Measurements from ENCODE around the gene SRRM3.
"Not testable (repeated sequence)": the region's sequence is repeated elsewhere in the genome, so short reads cannot be mapped to it uniquely, and the experiment has no call there.

SRRM3 gene

DNA sequence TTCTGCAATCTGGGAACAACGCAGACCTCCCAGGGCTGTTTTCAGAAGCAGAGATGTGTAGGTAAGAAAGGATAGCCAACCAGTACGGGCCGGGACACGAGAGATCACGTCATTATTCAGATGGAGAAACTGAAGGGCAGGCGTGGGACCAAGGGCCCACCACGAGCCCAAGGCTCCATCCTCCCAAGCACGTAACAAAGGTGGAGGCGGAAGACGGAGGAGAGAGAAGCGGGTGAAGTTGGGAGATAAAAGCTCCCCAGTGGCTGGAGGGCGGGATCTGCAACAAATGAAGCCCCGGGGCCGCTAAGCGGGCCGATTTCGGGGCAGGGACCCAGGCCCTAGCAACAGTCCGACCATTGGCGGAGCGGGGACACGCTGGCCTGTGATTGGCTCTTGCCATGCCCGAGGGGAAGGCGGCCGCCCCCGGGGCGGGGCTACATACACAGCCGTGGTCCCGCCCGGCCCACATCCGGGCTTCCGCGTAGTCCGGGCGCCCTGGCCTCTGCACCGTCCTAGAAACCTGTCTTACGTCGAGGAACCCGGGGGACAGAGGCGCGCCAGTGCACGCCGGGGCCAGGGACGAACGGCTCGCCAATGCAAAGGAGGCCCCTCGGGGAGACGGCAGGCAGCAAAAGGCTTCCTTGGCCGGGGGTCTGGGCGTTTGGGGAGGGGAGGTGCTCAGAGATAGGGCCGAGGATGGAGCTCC is 116.2 kb downstream of the SRRM3 start:
- peak; percentile 95 for DNase-seq

DNA sequence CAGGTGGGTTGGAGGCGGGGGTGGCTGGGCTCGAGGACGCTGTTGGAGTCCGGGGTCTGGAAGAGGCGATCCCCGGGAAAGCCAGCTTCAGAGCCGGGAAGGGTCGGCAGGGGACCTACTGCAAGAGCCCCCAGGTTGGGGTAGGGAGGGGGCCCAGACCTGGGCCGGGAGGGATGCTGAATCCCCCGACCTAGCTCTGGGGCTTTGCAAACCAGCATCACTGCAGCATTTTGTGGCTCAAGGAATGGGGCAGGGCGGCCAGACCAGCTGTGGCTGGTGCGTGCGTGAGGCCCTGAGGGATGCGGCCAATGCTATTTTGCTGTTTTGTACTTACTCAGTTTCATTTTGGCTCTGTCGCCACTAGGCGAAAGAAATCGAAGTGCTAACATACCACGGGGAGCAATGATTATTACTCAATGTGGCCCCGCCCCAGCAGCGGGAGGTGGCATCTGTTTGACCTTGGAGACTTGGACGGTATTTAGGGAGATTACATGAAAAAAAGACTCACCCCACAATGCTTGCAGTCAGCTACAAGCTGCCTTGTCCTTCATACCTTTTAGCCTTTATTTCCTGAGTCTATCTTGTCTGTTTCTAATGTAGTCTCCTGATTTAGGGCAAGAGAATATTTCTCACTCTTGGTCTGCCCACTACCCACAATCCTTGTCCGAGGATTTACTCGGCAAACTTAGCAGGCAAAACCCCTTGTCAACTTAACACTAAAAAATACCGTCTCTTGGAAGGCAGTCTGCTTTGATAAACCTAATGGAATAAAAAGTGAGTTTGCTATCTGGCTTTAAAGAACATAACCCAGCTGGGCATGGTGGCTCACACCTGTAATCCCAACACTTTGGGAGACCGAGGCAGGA is 117.0 kb downstream of the SRRM3 start:
- peak; percentile 63 for DNase-seq

DNA sequence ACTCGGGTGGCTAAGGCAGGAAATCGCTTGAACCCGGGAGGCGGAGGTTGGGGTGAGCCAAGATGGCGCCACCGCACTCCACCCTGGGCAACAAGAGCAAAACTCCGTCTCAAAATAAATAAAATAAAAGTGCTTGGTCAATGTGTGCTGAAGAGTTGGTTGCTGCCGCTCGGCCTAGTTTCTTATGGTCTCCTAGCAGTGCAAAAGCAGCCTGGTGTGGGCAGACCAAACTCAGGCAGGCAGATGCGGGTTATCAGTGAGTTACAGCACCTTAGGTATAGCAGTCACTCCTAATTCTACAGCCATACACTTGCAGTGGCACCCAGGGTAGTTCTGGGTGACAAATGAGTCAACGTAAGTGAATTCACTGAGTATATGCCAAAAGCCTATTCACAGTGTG is 123.4 kb downstream of the SRRM3 start:
- no peak for DNase-seq

DNA sequence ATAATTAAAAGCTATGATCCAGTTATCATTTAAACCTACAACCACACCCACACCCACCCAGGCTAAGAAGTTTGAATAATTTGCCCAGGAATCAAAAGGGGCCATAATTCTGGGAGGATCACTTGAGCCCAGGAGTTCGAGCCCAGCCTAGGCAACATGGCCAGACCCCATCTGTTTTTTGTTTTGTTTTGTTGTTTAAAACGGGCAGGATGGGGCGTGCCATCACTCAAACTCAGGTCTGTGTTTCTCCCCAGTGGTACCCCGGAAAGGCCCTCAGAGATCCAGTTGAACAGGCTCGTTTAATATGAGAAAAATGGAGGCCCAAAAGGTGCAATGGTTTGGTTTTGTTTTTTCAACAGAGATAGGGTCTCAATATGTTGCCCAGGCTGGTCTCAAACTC is 124.1 kb downstream of the SRRM3 start:
- DNase-seq, result no peak

DNA sequence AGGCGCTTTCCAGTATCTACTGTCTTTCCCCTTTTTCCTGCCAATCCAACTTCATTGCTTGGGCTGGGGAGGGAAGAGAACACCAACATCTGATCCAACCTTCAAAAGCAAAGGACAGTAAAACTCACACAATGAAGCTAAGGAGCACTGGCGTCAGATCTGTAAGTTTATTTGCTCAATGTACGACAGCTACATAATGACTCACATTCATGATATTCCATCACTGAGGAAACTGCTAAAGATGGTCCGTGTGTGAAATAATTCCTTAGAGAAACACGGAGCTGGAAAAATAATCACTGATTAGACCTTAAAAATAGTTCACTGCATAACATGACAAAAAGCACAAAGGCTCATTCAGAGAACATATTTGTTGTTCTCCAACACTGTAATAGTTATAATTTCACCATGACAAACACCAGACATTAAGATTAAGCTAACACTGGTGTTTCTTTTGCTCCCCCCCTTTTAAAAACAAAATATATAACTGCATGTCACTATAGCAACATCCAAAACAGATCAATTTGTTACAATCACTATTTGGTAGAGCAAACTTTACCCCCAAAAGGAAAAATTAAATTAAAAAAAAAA is 125.0 kb downstream of the SRRM3 start:
- no peak for DNase-seq

DNA sequence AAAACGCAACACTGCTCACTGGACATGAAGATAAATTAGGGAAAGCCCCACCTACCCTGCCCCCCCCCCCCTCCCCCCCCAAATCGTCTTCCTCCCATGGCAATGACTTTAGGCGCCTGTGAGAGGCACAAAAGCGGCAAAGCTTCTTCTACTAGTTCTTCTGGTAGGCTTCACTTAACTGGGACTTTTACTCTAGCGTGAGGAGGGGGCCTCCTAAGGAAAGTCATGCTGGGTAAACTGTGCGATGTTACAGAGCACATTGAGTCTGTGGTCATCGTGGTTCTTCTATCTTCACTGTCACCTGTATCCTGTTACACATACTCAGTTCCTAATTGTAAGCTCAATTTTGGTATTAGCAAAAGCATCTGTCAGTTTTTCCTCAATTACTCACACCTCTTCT is 125.9 kb downstream of the SRRM3 start:
- DNase-seq, result no peak

DNA sequence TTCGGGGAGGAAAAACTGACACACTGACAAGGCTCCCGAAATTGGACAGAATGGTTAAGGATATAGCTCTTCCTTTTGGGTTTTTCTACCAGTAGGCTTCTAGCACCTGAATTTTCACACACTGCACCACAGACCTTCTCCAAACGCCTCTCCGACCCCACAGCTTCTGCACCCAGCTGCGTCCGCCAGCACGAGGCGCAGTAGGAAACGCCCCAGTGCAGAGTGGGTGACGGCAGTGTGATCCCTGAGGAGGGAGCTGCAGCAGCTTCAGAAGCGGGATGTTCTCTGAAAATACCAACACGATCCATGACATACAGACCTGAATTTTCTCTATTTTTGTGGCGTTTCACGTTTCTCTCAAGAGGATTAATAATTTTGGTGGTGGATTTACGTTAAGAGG is 126.7 kb downstream of the SRRM3 start:
- DNase-seq, result no peak

DNA sequence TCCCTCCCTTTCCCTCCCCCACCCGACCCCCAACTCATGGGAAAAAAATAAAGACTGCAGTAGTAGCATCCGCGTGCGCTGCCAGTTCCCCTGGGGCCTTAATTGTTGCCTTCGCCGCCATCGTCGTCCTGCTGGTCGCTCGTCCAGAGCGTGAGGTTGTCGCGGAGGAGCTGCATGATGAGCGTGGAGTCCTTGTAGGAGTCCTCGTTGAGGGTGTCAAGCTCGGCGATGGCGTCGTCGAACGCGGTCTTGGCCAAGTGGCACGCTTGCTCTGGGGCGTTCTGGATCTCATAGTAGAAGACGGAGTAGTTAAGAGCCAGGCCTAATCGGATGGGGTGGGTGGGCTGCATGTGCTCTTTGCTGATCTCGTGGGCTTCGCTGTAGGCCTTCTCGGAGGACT is 127.8 kb downstream of the SRRM3 start:
- DNase-seq, result no peak

DNA sequence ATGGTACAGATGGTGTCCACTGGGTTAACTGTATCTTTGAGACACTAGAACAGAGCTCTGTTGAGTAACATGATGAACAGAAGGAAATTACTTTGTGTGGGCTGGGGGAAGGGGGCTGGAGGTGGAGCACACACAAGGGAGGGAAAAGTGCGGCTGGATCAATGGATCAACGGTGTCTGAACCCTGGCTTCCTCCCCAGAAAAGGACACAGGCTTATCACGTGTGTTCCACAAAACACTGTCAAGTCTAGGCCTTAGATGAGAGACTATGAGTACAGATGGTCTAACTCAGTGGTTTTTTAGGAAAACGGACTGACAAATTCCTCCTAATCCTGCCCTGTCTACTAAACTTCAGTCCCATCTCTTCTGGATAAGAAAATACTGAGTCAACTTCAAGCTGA is 128.6 kb downstream of the SRRM3 start:
- DNase-seq, result no peak

DNA sequence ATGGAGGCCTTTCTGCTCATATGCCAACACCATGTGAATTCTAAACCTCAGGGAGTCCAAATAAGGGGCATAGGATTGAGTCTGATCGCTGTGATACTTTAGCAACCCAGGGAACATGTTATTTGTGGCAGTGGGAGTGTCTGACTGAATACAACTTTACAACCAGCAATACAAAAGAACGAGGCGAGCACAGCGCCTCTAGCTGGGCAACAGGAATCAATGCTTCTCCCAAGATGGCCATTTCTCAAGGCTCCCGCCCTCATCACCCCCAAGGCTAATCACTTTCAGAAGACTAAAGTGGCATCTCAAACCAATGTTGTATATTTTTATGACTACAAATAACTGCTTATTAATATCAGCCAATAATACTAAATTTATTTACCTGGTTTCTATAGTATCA is 129.0 kb downstream of the SRRM3 start:
- DNase-seq, result no peak

DNA sequence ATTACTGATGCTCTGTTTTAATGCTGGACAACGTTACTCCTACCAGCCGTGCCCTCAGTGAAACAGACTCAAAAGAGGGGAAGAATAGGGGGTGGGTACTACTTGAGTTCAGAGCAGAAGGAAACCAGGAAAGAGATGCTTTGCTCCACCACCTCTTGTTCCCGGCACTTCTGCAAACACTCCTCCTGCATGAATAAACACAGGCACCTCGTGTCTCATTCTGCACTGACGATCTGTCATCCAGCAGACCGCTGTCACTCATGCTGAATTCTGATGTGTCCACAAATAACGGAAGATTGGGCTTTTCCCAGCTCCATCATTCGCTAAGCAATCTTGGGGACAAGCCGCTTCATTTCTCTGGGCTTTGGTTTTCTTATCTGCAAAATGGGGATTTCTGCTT is 130.4 kb downstream of the SRRM3 start:
- no peak for DNase-seq

DNA sequence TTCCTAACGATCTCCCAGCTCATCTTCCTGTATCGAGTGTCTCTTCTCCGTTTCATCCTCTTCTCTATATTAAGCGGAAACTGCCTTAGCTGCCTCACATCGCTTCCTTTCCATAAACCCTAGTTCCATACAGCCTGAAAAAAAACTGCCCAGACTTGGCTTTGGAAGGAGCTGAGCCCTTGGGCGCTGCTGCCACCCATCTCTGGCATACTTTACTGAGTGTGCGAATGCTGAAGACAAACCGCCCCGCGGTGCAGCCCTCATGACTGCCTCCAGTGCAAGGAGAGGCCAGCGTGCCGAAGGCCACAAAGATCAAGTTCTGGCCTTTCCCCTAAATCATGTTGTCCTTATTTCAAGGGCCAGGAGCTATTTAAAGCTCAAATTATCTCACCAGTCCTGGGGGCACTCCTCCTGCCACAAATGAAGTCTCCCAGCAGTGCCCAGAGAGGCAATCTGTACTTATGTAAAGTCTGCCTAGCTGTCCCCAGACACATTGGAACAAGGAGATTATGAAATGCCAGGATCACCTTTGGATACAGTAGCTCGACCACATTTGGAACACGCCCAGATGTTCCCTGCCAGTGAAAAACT is 131.9 kb downstream of the SRRM3 start:
- DNase-seq, result no peak

DNA sequence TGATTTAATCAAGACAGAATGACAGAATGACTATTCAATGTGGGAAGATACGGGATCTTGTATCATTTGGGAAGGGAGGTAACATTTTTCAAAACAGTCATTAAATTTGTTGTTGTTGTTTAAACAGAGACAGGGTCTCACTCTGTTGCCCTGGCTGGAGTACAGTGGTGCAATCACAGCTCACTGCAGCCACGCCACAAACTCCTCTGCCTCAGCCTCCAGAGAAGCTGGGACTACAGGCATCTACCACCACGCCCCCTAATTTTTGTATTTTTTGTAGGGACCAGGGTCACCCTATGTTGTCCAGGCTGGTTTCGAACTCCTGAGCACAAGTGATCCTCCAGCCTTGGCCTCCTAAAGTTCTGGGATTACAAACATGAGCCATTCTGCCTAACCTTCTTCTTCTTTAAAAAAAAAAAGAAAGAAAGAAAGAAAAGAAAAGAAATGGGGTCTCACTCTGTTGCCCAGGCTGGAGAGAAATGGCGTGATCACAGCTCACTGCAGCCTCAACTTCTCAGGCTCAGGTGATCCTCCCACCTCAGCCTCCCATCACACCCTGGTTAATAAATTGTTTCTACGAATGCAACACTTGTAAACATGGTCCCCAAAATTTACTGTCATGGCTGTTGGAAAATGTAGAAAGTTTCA is 132.7 kb downstream of the SRRM3 start:
- DNase-seq, result no peak

DNA sequence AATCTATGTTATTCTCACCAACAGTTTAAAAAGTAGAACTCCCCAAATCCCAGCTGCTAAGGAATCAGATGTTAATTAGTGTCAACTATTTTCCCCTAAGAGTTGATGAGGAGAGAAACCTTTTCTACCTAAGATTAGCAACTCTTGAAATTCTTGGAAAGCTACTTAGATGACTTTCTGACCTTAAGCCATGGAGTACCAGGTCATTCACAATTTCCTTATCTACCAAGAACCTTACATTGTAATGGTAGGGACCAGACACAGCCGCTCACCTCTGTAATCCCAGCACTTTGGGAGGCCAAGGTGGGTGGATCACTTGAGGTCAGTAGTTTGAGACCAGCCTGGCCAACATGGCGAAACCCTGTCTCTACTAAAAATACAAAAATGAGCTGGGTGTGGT is 133.7 kb downstream of the SRRM3 start:
- not testable (repeated sequence) for DNase-seq

DNA sequence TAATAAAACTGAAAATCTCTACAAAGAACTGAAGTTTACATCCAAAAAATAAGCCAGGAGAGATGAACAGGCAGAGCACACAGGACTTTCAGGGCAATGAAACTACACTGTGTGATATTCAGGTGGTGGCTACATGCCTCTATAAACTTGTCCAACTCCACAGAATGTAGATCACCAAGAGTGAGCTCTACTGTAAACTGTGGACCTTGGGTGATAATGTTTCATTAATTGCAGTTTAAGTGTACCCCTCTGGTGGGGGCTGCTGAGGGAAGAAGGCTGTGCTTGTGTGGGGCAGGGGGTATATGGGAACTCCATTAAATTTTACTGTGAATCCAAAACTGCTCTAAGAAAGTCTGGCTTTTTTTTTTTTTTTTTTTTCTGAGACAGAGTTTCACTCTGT is 134.4 kb downstream of the SRRM3 start:
- no peak for DNase-seq
